ENCODE data around the gene TCF3.
A peak's percentile ranks its signal among the peaks of the same experiment; 100 is the strongest.
"Not testable (repeated sequence)": the region's sequence is repeated elsewhere in the genome, so short reads cannot be mapped to it uniquely, and the experiment has no call there.

Gene TCF3

GRCh38 chr19:1691589-1692290 lies 39.3 kb upstream of the TCF3 start:
- TF ChIP-seq SUZ12 (IDR thresholded peaks at IDR 0.05; ENCODE audit: extremely low read depth, insufficient read depth, insufficient read length) (no peak), ZNF274 (IDR thresholded peaks at IDR 0.05; ENCODE audit: low read depth, low read length) (no peak)
- peaks cover 21% of the 10 kb centered on the region for H3K27me3 ChIP-seq (ENCODE audit: insufficient read depth, insufficient read length)
- H3K4me1 ChIP-seq (ENCODE audit: insufficient read depth, insufficient read length) = peaks cover 7% of the 10 kb centered on the region
- no peak overlapping the region for H3K4me3 ChIP-seq (ENCODE audit: insufficient read length, low read depth)
- H3K36me3 ChIP-seq (ENCODE audit: insufficient read depth, insufficient read length, low read length) = no peaks in the 10 kb centered on the region
- DNase-seq (ENCODE audit: low read depth, low spot score) = no peak
- peaks cover 24% of the 10 kb centered on the region for H3K9me3 ChIP-seq (ENCODE audit: insufficient read depth, low read length)
- peak overlapping the region; percentile 61 for H3K9ac ChIP-seq (ENCODE audit: insufficient read length, low read depth)

DNA sequence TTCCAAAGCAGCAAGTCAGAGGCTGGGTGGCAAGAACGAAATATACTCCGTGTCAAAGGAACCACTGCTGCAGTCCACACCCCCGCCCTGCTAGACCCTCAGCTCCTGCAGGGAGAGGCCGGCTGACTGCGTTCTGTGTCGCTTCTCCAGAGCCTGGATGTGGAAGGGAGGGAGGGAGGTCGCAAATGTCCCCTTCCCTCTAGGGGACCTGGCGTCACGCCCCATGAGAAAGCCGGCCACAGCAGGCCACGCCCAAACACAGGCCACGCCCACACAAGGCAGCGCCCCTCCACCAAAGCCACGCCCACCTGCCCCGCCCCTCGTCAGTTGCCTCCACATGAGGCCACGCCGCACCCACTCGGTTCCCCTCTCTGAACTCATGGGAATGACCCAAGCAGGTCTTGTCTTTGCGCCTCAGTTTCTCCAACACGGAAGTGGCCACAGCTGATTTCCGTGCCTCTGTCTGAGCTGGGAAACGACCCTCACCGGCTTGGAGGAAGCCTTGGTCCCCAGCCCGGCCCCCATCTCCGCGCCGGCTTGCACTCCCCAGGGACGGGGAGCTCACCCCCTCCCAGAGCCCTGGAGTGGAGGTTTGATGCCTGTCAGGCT lies 38.4 kb upstream of the TCF3 start:
- DNase-seq (ENCODE audit: low read depth, low spot score) = peak; percentile 38
- Histone ChIP-seq H3K36me3 (ENCODE audit: insufficient read depth, insufficient read length, low read length) (no peaks in the 10 kb centered on the region), H3K4me1 (ENCODE audit: insufficient read depth, insufficient read length) (peaks cover 9% of the 10 kb centered on the region), H3K27me3 (ENCODE audit: insufficient read depth, insufficient read length) (peaks cover 21% of the 10 kb centered on the region), H3K4me3 (ENCODE audit: insufficient read length, low read depth) (peak overlapping the region; percentile 11), H3K9ac (ENCODE audit: insufficient read length, low read depth) (peak overlapping the region; percentile 61), H3K9me3 (ENCODE audit: insufficient read depth, low read length) (peaks cover 15% of the 10 kb centered on the region)
- TF ChIP-seq YY1 (IDR thresholded peaks at IDR 0.05; ENCODE audit: insufficient read depth, insufficient read length) (no peak), ZNF274 (IDR thresholded peaks at IDR 0.05; ENCODE audit: low read depth, low read length) (no peak), SUZ12 (IDR thresholded peaks at IDR 0.05; ENCODE audit: extremely low read depth, insufficient read depth, insufficient read length) (no peak)

- peaks cover 17% of the 10 kb centered on the region for H3K27me3 ChIP-seq (ENCODE audit: insufficient read depth, insufficient read length)
- H3K9me3 ChIP-seq (ENCODE audit: insufficient read depth, low read length); H3K9ac ChIP-seq (ENCODE audit: insufficient read length, low read depth); H3K36me3 ChIP-seq (ENCODE audit: insufficient read depth, insufficient read length, low read length); H3K4me1 ChIP-seq (ENCODE audit: insufficient read depth, insufficient read length); H3K4me3 ChIP-seq (ENCODE audit: insufficient read length, low read depth); DNase-seq (ENCODE audit: low read depth, low spot score): not testable (repeated sequence)
Measured at GRCh38 chr19:1685785-1686184, 33.4 kb upstream of the TCF3 start.

DNA sequence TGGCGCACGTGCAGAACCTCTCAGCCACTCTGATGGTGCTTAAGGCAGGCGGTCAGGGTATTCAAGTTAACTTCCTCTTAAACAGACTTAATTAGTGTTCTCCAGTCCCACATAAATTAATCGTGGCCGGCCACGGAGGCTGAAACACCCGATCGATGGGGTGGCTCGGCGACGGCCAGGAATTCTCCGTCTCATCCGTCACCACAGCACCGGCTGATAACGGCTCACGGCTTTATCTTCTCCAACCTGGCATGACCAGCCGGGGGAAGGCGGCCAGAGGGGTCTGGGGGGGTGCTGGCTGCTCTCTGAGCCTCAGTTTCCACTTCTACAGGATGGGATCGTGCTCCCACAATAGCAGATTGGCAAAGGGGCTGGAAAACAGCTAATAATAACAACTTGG lies 32.6 kb upstream of the TCF3 start:
- Histone ChIP-seq H3K9ac (ENCODE audit: insufficient read length, low read depth) (no peak overlapping the region), H3K4me3 (ENCODE audit: insufficient read length, low read depth) (no peak overlapping the region), H3K9me3 (ENCODE audit: insufficient read depth, low read length) (no peaks in the 10 kb centered on the region), H3K4me1 (ENCODE audit: insufficient read depth, insufficient read length) (peaks cover 2% of the 10 kb centered on the region), H3K36me3 (ENCODE audit: insufficient read depth, insufficient read length, low read length) (no peaks in the 10 kb centered on the region), H3K27me3 (ENCODE audit: insufficient read depth, insufficient read length) (peaks cover 10% of the 10 kb centered on the region)
- TF ChIP-seq YY1 (IDR thresholded peaks at IDR 0.05; ENCODE audit: insufficient read depth, insufficient read length) = no peak
- no peak for DNase-seq (ENCODE audit: low read depth, low spot score)

GRCh38 chr19:1684573-1684912 lies 32.1 kb upstream of the TCF3 start:
- peaks cover 6% of the 10 kb centered on the region for H3K4me1 ChIP-seq (ENCODE audit: insufficient read depth, insufficient read length)
- H3K36me3 ChIP-seq (ENCODE audit: insufficient read depth, insufficient read length, low read length) = no peaks in the 10 kb centered on the region
- TF ChIP-seq ZNF274 (IDR thresholded peaks at IDR 0.05; ENCODE audit: low read depth, low read length) = no peak
- no peak for TF ChIP-seq SUZ12 (IDR thresholded peaks at IDR 0.05; ENCODE audit: extremely low read depth, insufficient read depth, insufficient read length)
- no peak for TF ChIP-seq YY1 (IDR thresholded peaks at IDR 0.05; ENCODE audit: insufficient read depth, insufficient read length)
- no peak for DNase-seq (ENCODE audit: low read depth, low spot score)
- H3K4me3 ChIP-seq (ENCODE audit: insufficient read length, low read depth) = no peak overlapping the region
- no peaks in the 10 kb centered on the region for H3K9me3 ChIP-seq (ENCODE audit: insufficient read depth, low read length)
- peaks cover 8% of the 10 kb centered on the region for H3K27me3 ChIP-seq (ENCODE audit: insufficient read depth, insufficient read length)
- no peak overlapping the region for H3K9ac ChIP-seq (ENCODE audit: insufficient read length, low read depth)

GRCh38 chr19:1683869-1684572 lies 31.6 kb upstream of the TCF3 start:
- Histone ChIP-seq H3K9me3 (ENCODE audit: insufficient read depth, low read length) (no peaks in the 10 kb centered on the region), H3K9ac (ENCODE audit: insufficient read length, low read depth) (no peak overlapping the region), H3K27me3 (ENCODE audit: insufficient read depth, insufficient read length) (peaks cover 9% of the 10 kb centered on the region), H3K36me3 (ENCODE audit: insufficient read depth, insufficient read length, low read length) (no peaks in the 10 kb centered on the region), H3K4me3 (ENCODE audit: insufficient read length, low read depth) (no peak overlapping the region), H3K4me1 (ENCODE audit: insufficient read depth, insufficient read length) (peaks cover 6% of the 10 kb centered on the region)
- DNase-seq (ENCODE audit: low read depth, low spot score) = no peak
- TF ChIP-seq SUZ12 (IDR thresholded peaks at IDR 0.05; ENCODE audit: extremely low read depth, insufficient read depth, insufficient read length) = no peak

DNA sequence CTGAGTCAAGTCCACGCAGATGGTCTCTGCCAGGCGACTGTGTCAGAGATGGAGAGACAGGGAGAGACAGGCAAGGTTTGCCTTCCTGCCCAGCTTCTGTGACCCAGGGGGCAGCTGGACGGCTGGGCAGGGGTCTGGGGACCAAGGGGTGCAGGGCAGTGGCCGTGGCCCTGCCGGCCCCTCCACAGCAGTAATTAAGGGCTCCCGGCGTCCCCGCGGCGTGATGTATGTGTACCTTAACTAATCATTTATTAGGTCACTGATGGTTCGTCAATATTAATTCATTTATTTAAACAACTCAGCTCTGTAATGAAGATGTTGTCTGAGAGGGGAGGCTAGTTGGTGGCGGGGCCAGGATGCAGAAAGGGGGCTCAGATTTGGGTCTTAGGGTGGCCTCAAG lies 28.6 kb upstream of the TCF3 start:
- Histone ChIP-seq H3K9me3 (ENCODE audit: insufficient read depth, low read length) (no peaks in the 10 kb centered on the region), H3K36me3 (ENCODE audit: insufficient read depth, insufficient read length, low read length) (no peaks in the 10 kb centered on the region), H3K4me3 (ENCODE audit: insufficient read length, low read depth) (no peak overlapping the region), H3K27me3 (ENCODE audit: insufficient read depth, insufficient read length) (peaks cover 38% of the 10 kb centered on the region), H3K4me1 (ENCODE audit: insufficient read depth, insufficient read length) (peaks cover 4% of the 10 kb centered on the region), H3K9ac (ENCODE audit: insufficient read length, low read depth) (no peak overlapping the region)
- no peak for DNase-seq (ENCODE audit: low read depth, low spot score)
- TF ChIP-seq YY1 (IDR thresholded peaks at IDR 0.05; ENCODE audit: insufficient read depth, insufficient read length) (no peak), SUZ12 (IDR thresholded peaks at IDR 0.05; ENCODE audit: extremely low read depth, insufficient read depth, insufficient read length) (no peak), ZNF274 (IDR thresholded peaks at IDR 0.05; ENCODE audit: low read depth, low read length) (no peak)
